B cell (primary cell): Measurements from ENCODE around the gene ALG1L2.

Experiments used
- EZH2 ChIP-seq: IDR thresholded peaks from 2 replicates; pipeline ENCODE4 v1.6.1; 2012; ENCODE audit warnings: borderline replicate concordance, low read depth, mild to moderate bottlenecking, moderate library complexity, low read length; ENCODE audit not compliant: insufficient read depth, poor library complexity, severe bottlenecking
- TF ChIP-seq, protein P1 (sequence below): fragments of 200-600 bp; IDR thresholded peaks from one replicate; pipeline ENCODE4 v1.8.0; 2022; ENCODE audit warnings: antibody characterized with exemption, mild to moderate bottlenecking

DNA sequence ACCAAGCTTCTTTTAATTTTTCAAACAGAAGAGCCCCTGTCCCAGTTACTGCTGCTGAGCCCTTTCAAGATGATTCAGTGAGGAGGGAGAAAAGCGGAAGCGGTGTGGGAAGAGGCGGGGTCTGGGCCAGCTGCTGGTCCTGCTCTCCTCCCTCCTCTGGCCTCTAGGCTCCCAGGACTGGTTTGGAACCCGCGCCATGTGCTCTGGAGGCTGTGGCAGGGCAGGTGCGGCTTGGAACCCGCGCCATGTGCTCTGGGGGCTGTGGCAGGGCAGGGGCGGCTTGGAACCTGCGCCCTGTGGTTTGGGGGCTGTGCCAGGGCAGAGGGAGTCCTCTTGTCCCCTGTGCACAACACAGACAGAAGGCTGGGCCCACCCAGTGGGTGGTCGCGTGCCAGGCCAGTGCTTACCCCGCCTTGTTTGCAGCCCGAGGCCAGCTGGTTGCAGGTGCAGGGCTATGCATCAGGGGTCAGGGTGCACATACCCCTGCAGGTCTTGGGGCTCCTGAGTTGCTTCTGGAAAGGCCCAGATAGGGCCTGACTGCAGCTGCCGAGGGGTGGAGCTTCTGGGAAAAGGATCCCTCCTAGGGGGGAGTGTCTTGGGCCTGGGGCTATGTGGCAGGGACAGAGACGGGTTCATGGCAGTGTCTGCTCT lies 12.2 kb downstream of the ALG1L2 start:
- TF ChIP-seq, protein P1, sequence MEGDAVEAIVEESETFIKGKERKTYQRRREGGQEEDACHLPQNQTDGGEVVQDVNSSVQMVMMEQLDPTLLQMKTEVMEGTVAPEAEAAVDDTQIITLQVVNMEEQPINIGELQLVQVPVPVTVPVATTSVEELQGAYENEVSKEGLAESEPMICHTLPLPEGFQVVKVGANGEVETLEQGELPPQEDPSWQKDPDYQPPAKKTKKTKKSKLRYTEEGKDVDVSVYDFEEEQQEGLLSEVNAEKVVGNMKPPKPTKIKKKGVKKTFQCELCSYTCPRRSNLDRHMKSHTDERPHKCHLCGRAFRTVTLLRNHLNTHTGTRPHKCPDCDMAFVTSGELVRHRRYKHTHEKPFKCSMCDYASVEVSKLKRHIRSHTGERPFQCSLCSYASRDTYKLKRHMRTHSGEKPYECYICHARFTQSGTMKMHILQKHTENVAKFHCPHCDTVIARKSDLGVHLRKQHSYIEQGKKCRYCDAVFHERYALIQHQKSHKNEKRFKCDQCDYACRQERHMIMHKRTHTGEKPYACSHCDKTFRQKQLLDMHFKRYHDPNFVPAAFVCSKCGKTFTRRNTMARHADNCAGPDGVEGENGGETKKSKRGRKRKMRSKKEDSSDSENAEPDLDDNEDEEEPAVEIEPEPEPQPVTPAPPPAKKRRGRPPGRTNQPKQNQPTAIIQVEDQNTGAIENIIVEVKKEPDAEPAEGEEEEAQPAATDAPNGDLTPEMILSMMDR, result no peak
- no peak for TF ChIP-seq EZH2
